Measurements from ENCODE around the gene ICAM3. TPM values are rescaled to one million over a fixed set of nuclear protein-coding genes. Genes with fewer than 3 reads are reported as not detected.

The ICAM3 gene
- total and polyA plus RNA-seq, 2 experiments from 2014 or later: 5.2 to 16.8 TPM

GRCh38 chr19:10328558-10329429 lies 10.6 kb downstream of the ICAM3 start:
- Histone ChIP-seq H3K4me1 (ENCODE audit: insufficient read depth) (peaks cover 8% of the 10 kb centered on the region), H3K9me2 (replicated peaks; ENCODE audit: insufficient read depth) (no peaks in the 10 kb centered on the region), H3K36me3 (replicated peaks; ENCODE audit: insufficient read depth, low read depth) (no peaks in the 10 kb centered on the region), H3K4me2 (no peak overlapping the region), H3K9me3 (ENCODE audit: low read depth) (no peaks in the 10 kb centered on the region), H3K79me2 (peaks cover 42% of the 10 kb centered on the region), H2AFZ (no peak overlapping the region), H3K4me3 (no peak overlapping the region), H4K20me1 (ENCODE audit: insufficient read depth, poor library complexity, severe bottlenecking) (peaks cover 22% of the 10 kb centered on the region), H3K27ac (no peak overlapping the region), H3K27me3 (no peaks in the 10 kb centered on the region)
- DNase-seq (ENCODE audit: low spot score): no peak
- 98% methylated on average over 41 of the region's 41 CpGs for WGBS (ENCODE audit: low lambda C conversion rate, missing lambda C conversion rate)
- TF ChIP-seq EZH2 (IDR thresholded peaks at IDR 0.05; ENCODE audit: borderline replicate concordance) (no peak), EZH2phosphoT487 (IDR thresholded peaks at IDR 0.05; ENCODE audit: low read depth, severe bottlenecking, unreplicated experiment) (no peak), CTCF (IDR thresholded peaks at IDR 0.05; ENCODE audit: poor library complexity) (no peak)

GRCh38 chr19:10327793-10328192 lies 11.6 kb downstream of the ICAM3 start:
- peaks cover 21% of the 10 kb centered on the region for H4K20me1 ChIP-seq (ENCODE audit: insufficient read depth, poor library complexity, severe bottlenecking)
- H3K79me2 ChIP-seq: peaks cover 40% of the 10 kb centered on the region
- WGBS (ENCODE audit: low lambda C conversion rate, missing lambda C conversion rate): 95% methylated on average over 7 of the region's 7 CpGs
- no peak overlapping the region for H3K4me3 ChIP-seq
- H3K36me3 ChIP-seq (replicated peaks; ENCODE audit: insufficient read depth, low read depth): no peaks in the 10 kb centered on the region
- TF ChIP-seq EZH2phosphoT487 (IDR thresholded peaks at IDR 0.05; ENCODE audit: low read depth, severe bottlenecking, unreplicated experiment) (no peak), CTCF (IDR thresholded peaks at IDR 0.05; ENCODE audit: poor library complexity) (no peak), EZH2 (IDR thresholded peaks at IDR 0.05; ENCODE audit: borderline replicate concordance) (no peak)
- peaks cover 8% of the 10 kb centered on the region for H3K4me1 ChIP-seq (ENCODE audit: insufficient read depth)
- DNase-seq (ENCODE audit: low spot score): no peak
- no peak overlapping the region for H3K27ac ChIP-seq
- H3K27me3 ChIP-seq: no peaks in the 10 kb centered on the region
- no peaks in the 10 kb centered on the region for H3K9me3 ChIP-seq (ENCODE audit: low read depth)
- no peak overlapping the region for H2AFZ ChIP-seq
- no peak overlapping the region for H3K4me2 ChIP-seq
- H3K9me2 ChIP-seq (replicated peaks; ENCODE audit: insufficient read depth): no peaks in the 10 kb centered on the region

- Histone ChIP-seq H3K4me1 (ENCODE audit: insufficient read depth) (no peaks in the 10 kb centered on the region), H2AFZ (no peak overlapping the region), H3K4me2 (no peak overlapping the region), H3K4me3 (no peak overlapping the region), H3K79me2 (peaks cover 22% of the 10 kb centered on the region), H3K27me3 (no peaks in the 10 kb centered on the region), H3K36me3 (replicated peaks; ENCODE audit: insufficient read depth, low read depth) (no peaks in the 10 kb centered on the region), H3K9me3 (ENCODE audit: low read depth) (no peaks in the 10 kb centered on the region), H4K20me1 (ENCODE audit: insufficient read depth, poor library complexity, severe bottlenecking) (peaks cover 7% of the 10 kb centered on the region), H3K27ac (no peak overlapping the region), H3K9me2 (replicated peaks; ENCODE audit: insufficient read depth) (no peaks in the 10 kb centered on the region)
- TF ChIP-seq EZH2 (IDR thresholded peaks at IDR 0.05; ENCODE audit: borderline replicate concordance) (no peak), CTCF (IDR thresholded peaks at IDR 0.05; ENCODE audit: poor library complexity) (no peak), EZH2phosphoT487 (IDR thresholded peaks at IDR 0.05; ENCODE audit: low read depth, severe bottlenecking, unreplicated experiment) (no peak)
- 94% methylated on average over 8 of the region's 8 CpGs for WGBS (ENCODE audit: low lambda C conversion rate, missing lambda C conversion rate)
- no peak for DNase-seq (ENCODE audit: low spot score)
Measured at GRCh38 chr19:10325732-10326131, 13.7 kb downstream of the ICAM3 start.

Measured in hepatocyte (in vitro differentiated cells).